Measurements from ENCODE around the gene MYMK.

MYMK gene, protein sequence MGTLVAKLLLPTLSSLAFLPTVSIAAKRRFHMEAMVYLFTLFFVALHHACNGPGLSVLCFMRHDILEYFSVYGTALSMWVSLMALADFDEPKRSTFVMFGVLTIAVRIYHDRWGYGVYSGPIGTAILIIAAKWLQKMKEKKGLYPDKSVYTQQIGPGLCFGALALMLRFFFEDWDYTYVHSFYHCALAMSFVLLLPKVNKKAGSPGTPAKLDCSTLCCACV

GRCh38 chr9:133524679-133525228 lies at the start of gene MYMK:
Gene MYMK (minus strand): TSS chr9:133524959. CDS start chr9:133524844, 115 bp downstream.
- no peak for TF ChIP-seq CTCF (IDR thresholded peaks at IDR 0.05)

GRCh38 chr9:133573791-133574515 lies 49.2 kb upstream of the MYMK start:
- no peak for TF ChIP-seq CTCF (IDR thresholded peaks at IDR 0.05)

GRCh38 chr9:133572821-133573361 lies 48.1 kb upstream of the MYMK start:
- no peak for TF ChIP-seq CTCF (IDR thresholded peaks at IDR 0.05)

DNA sequence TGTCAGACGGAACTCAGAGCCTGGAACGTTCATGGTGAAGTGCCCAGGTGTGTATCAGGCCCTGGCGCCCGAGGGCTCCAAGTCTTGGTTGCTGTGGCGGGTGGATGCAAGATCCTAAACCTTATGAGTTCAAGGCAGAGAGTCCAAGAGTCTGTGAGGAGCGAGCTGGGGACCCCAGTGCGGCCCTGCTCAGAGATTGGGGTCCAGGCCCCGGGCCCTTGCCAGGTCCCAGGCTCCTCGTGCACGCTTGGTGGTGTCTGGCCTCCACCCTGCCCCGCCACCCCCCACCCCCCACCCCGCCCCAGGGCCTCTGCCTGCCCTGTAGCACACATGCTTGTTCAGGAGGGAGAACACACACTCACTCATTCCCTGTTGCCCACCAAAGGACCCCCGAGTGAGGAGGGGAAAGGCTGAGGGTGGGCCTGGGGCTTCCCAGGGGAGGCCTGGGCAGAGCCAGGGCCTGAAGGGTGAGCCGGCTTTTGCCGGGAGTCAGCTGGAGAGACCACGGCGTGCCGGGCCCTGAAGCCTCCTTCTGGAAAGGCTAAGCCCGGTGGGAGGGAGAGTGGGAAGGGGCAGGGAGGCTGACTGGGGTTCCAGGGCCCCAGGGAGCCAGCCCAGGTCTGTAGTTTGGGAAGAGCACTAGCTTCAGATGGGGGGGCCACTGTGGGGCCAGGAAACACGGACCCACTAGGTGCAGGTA lies 47.3 kb upstream of the MYMK start:
- no peak for TF ChIP-seq CTCF (IDR thresholded peaks at IDR 0.05)

- no peak for TF ChIP-seq CTCF (IDR thresholded peaks at IDR 0.05)
These were observed 46.7 kb upstream of the MYMK start for GRCh38 chr9:133571391-133571890.

- TF ChIP-seq CTCF (IDR thresholded peaks at IDR 0.05): no peak
These were observed 45.9 kb upstream of the MYMK start for GRCh38 chr9:133570691-133571080.

Data from LNCAP (cell line).